ENCODE results near the gene UNC13D.

The UNC13D gene

DNA sequence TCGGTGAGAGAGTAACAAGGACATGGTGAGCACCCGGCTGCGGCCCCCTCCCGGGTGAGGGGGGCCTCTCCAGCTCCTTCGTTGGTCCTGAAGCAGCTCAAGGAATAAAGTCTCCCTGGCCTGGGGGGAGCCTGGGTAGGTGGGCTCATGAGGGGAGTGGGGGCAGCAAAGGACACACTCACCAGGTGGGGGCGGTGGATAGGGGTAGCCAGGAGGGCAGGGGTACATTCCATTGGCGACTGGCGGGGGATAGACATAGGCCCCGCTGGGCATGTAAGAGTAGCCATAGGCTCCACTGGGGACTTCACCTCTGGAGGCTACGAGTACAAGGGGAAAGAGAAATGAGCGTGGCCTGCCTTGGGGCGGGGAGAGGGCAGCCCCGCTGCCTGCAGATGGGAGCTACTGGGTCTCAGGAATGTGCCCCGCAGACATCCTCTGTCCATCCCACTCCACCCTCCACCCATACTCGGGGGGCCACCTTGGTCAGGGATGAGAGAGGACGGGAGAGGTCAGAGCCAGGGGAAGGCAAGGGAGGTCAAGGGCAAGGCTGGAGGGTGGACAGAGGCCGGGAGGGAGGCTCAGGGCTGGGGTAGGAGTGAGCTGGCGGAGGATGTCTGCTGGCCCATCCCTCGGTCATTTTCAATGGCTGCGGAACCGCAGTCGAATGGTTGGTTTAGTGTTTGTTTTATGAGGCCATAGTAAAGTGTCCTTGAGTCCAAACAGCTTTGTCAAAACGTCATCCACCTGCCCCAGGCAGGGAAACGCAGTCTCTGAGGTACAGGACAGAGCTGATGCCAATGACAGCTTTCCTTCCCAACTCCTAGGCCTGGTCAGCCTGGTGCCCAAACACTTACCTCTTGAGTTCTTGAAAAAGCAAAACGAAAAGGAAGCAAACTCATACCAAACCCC lies 3.7 kb upstream of the UNC13D start:
- no peak for DNase-seq (ENCODE audit: low read depth, low spot score)
- TF ChIP-seq, protein P1, sequence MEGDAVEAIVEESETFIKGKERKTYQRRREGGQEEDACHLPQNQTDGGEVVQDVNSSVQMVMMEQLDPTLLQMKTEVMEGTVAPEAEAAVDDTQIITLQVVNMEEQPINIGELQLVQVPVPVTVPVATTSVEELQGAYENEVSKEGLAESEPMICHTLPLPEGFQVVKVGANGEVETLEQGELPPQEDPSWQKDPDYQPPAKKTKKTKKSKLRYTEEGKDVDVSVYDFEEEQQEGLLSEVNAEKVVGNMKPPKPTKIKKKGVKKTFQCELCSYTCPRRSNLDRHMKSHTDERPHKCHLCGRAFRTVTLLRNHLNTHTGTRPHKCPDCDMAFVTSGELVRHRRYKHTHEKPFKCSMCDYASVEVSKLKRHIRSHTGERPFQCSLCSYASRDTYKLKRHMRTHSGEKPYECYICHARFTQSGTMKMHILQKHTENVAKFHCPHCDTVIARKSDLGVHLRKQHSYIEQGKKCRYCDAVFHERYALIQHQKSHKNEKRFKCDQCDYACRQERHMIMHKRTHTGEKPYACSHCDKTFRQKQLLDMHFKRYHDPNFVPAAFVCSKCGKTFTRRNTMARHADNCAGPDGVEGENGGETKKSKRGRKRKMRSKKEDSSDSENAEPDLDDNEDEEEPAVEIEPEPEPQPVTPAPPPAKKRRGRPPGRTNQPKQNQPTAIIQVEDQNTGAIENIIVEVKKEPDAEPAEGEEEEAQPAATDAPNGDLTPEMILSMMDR (IDR thresholded peaks at IDR 0.05; ENCODE audit: low read depth, low read length), result no peak
- H3K4me3 ChIP-seq (ENCODE audit: low read depth, low read length), result no peak overlapping the region
- in situ Hi-C loops (cut with HindIII; ENCODE audit: low sequenced_read_pairs), result no loop called here

DNA sequence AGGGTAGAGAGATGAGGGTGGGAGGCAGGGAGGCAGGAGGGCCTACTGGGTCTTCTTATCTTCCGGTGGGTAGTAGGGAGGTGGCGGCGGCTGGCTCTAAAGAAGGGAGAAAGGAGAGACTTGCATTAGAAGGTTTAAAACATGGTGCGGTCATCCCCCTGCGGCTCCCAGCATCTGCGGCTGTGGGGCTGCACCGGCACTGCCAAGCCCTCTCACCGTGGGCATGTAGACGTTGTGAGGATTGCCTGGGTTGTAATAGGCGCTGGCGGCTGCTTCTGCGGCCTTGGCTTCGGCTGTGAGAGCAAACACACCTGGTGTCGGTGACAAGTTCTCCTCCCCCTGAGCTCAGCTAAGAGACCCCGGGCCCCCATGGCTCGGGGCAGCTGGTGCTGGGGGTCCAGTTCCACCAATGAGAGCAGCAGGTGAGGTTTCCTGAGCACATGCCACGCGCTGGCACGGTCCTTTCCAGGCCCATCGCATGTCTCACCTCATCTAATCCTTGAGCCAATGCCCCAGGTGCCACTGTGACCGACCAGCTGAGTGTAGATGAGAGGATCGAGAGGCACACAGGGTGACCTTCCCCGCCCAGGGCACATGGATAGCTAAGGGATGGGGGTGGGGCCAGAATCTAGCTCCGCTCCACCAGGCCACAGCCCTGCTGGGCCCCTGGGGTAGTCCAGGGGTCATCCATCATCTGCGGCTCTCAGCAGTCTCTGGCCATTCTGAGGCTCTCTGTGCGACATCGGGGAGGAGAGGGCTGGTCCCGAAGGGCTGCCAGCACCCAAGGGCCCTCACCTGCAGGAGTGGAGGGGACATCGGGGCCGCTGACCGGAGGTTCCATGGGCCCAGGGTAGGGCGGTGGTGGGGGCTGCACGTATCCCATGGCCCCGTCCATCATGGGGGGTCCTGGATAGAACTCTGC lies 2.7 kb upstream of the UNC13D start:
- DNase-seq (ENCODE audit: low read depth, low spot score), result no peak
- in situ Hi-C loops (cut with HindIII; ENCODE audit: low sequenced_read_pairs), result no loop called here
- TF ChIP-seq, protein P1 (IDR thresholded peaks at IDR 0.05; ENCODE audit: low read depth, low read length), result no peak

DNA sequence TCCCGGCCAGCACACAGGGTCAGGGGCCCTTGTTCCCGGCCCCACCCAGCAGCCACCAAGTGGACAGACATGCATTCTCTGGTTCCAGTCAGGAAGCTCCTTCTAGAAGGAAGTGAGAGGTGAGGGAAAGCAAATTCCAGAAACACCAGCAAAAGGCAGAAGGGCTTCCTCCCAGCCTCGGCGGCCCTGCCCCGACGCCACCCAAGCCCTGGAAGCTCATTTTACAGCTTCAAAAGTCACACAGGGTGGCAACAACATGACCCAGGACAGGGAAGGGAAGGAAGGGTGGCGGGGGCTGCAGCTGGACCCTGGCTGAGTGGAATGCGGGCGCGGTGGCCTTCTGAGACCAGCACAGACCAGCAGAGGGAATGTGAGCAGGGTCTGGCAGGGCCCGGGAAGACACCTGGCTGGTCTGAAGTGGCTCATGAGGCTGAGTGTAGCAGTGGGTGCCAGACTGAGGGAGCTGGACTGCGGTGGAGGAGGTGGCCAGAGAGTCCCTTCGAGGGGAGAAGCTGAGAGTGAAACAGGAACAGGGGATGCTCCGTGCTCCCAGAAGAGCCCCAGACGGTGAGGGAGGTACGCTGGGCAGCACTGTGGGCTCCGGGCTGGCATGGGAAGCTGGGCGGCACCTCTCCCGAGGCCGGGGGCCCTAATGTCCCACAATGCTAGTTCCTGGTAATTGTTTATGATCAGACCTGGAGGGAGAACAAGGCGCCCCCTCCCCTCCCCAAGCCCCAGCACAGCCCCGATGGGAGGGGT lies 1.9 kb upstream of the UNC13D start:
- TF ChIP-seq, protein P1 (IDR thresholded peaks at IDR 0.05; ENCODE audit: low read depth, low read length), result no peak
- H3K4me3 ChIP-seq (ENCODE audit: low read depth, low read length), result no peak overlapping the region
- in situ Hi-C loops (cut with HindIII; ENCODE audit: low sequenced_read_pairs), result no loop called here
- no peak for DNase-seq (ENCODE audit: low read depth, low spot score)

More for the DNA sequence above, 2.7 kb upstream of the UNC13D start:
- H3K4me3 ChIP-seq (ENCODE audit: low read depth, low read length), result no peak overlapping the region

DNA sequence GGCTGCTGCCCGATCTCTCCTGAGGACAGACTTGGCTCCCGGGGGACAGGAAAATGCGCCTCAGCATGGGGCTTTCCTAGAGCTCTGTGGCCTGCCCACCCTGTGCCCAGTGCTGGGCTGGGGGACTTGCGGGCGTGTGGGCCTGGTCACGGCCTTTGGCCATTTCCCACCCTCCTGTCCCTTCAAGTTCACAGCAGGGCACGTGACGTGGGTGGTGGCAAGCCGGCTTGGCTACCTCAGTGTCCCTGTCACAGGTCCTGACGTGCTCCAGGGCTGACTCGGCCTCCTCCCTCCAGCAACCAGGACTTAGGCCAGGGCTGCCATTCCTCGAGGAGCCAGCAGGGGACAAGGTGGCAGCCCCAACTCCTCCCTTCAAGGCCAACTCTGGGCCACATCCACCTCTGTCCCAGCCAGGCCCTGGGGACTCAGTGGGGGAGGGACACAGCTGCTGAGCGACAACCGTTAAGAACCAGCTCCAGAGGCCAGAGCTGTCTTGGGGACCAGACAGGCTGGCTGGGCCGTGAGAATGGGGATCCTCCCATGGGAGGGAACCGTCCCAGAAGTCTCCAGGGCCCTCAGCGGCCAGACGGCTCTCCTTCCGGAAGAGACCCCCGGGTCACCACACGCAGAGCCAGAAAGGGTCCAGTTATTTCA lies 981 bp upstream of the UNC13D start:
- in situ Hi-C loops (cut with HindIII; ENCODE audit: low sequenced_read_pairs), result no loop called here
- TF ChIP-seq, protein P1 (IDR thresholded peaks at IDR 0.05; ENCODE audit: low read depth, low read length), result peak; percentile 75
- peak; percentile 48 for DNase-seq (ENCODE audit: low read depth, low spot score)
- H3K4me3 ChIP-seq (ENCODE audit: low read depth, low read length), result no peak overlapping the region

DNA sequence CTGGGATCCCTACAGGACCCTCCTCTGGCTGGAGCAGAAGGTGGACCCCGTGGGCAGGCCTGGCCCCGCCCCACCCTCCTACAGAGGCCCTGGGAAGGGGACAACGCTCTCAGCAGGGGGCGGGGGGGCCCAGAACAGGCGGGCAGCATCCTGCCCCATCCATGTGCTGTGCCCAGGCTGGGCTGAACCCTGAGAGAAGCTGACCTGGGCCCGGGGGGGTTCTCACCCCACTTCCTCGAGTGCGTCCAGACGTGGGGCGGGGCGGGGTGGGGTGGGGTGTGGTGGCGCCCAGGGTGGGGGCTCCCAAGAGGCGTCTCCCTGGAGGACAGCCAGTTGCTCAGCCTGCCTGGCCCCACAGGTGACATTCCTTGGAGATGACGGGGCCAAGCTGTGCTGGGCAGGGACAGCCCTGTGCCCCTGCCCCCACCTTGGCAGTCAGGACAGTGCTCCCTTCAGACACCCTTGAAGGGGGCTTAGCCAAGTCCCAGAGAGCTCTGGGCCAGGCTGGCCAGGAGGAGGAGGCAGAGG lies 390 bp upstream of the UNC13D start:
- no peak overlapping the region for H3K4me3 ChIP-seq (ENCODE audit: low read depth, low read length)
- DNase-seq (ENCODE audit: low read depth, low spot score), result no peak
- TF ChIP-seq, protein P1 (IDR thresholded peaks at IDR 0.05; ENCODE audit: low read depth, low read length), result no peak
- in situ Hi-C loops (cut with HindIII; ENCODE audit: low sequenced_read_pairs), result no loop called here

Measured in astrocyte of the spinal cord (primary cell).